WTC11 (cell line): ENCODE measurements around the gene CAPZB. TPM values are rescaled to one million over a fixed set of nuclear protein-coding genes. Genes with fewer than 3 reads are reported as not detected.

Experiments used
- CBFB ChIP-seq: sonication (generic); formaldehyde crosslinking; IDR thresholded peaks from 2 replicates; pipeline ENCODE4 v1.8.1; 2022; ENCODE audit warnings: mild to moderate bottlenecking, low read depth, missing genetic modification reagents
- CREM ChIP-seq: sonication (generic); formaldehyde crosslinking; IDR thresholded peaks from 2 replicates; pipeline ENCODE4 v1.8.1; 2022; ENCODE audit warnings: mild to moderate bottlenecking, missing genetic modification reagents, moderate library complexity
- ELF4 ChIP-seq: sonication (generic); formaldehyde crosslinking; IDR thresholded peaks from 2 replicates; pipeline ENCODE4 v1.8.1; 2022; ENCODE audit warnings: low read depth, mild to moderate bottlenecking, moderate library complexity, missing genetic modification reagents
- ESRRA ChIP-seq: sonication (generic); formaldehyde crosslinking; IDR thresholded peaks from 2 replicates; pipeline ENCODE4 v1.8.1; 2022; ENCODE audit warnings: mild to moderate bottlenecking, missing genetic modification reagents, borderline replicate concordance
- FOXP1 ChIP-seq: sonication (generic); formaldehyde crosslinking; IDR thresholded peaks from 2 replicates; pipeline ENCODE4 v1.8.0; 2022; ENCODE audit warnings: missing genetic modification reagents, mild to moderate bottlenecking, moderate library complexity, borderline replicate concordance
- GTF2I ChIP-seq: fragments of 250-450 bp; sonication (Bioruptor Pico); conservative IDR thresholded peaks from 2 replicates; pipeline ENCODE4 v1.4.0; 2021; ENCODE audit warnings: mild to moderate bottlenecking
- NFATC4 ChIP-seq: fragments of 250-450 bp; sonication (Bioruptor Pico); IDR thresholded peaks from 2 replicates; pipeline ENCODE4 v1.9.0; 2021; ENCODE audit warnings: mild to moderate bottlenecking
- NFE2L1 ChIP-seq: sonication (generic); formaldehyde crosslinking; IDR thresholded peaks from 2 replicates; pipeline ENCODE4 v1.8.1; 2023; ENCODE audit warnings: missing genetic modification reagents
- RORB ChIP-seq: fragments of 250-450 bp; sonication (Bioruptor Pico); IDR thresholded peaks from 2 replicates; pipeline ENCODE4 v1.9.0; 2021; ENCODE audit warnings: mild to moderate bottlenecking
- SP1 ChIP-seq: sonication (generic); formaldehyde crosslinking; conservative IDR thresholded peaks from 2 replicates; pipeline ENCODE4 v1.8.1; 2022; ENCODE audit warnings: missing genetic modification reagents
- TEAD1 ChIP-seq: sonication (generic); formaldehyde crosslinking; IDR thresholded peaks from 2 replicates; pipeline ENCODE4 v1.8.0; 2022; ENCODE audit warnings: mild to moderate bottlenecking, missing genetic modification reagents
- TP53 ChIP-seq: sonication (generic); formaldehyde crosslinking; IDR thresholded peaks from 2 replicates; pipeline ENCODE4 v1.8.1; 2023; ENCODE audit warnings: mild to moderate bottlenecking, missing genetic modification reagents
- ZNF317 ChIP-seq: sonication (generic); formaldehyde crosslinking; IDR thresholded peaks from 2 replicates; pipeline ENCODE4 v1.8.1; 2023; ENCODE audit warnings: low read depth, mild to moderate bottlenecking, moderate library complexity, missing genetic modification reagents, borderline replicate concordance
- ZNF423 ChIP-seq: fragments of 250-450 bp; sonication (Bioruptor Pico); IDR thresholded peaks from 2 replicates; pipeline ENCODE4 v2.1.2; 2022; ENCODE audit warnings: mild to moderate bottlenecking, moderate library complexity
- ZNF671 ChIP-seq: fragments of 250-450 bp; sonication (Bioruptor Pico); IDR thresholded peaks from 2 replicates; pipeline ENCODE4 v1.8.0; 2021; ENCODE audit warnings: mild to moderate bottlenecking
- total RNA-seq: library from RNA; stranded (reverse); gene quantifications from 3 replicates; pipeline ENCODE4 v1.2.3, GENCODE V29; 2021
- TF ChIP-seq, protein P1 (sequence below): sonication (generic); formaldehyde crosslinking; IDR thresholded peaks from 2 replicates; pipeline ENCODE4 v1.8.1; 2023; ENCODE audit warnings: mild to moderate bottlenecking, moderate library complexity, missing genetic modification reagents
- TF ChIP-seq, protein P2 (sequence below): sonication (generic); formaldehyde crosslinking; IDR thresholded peaks from 2 replicates; pipeline ENCODE4 v1.8.0; 2023; ENCODE audit warnings: mild to moderate bottlenecking, missing genetic modification reagents
- TF ChIP-seq, protein P3 (sequence below): fragments of 250-450 bp; sonication (Bioruptor Pico); IDR thresholded peaks from 2 replicates; pipeline ENCODE4 v1.9.0; 2021; ENCODE audit warnings: mild to moderate bottlenecking, borderline replicate concordance
- TF ChIP-seq, protein P4 (sequence below): sonication (generic); formaldehyde crosslinking; IDR thresholded peaks from 2 replicates; pipeline ENCODE4 v1.8.0; 2022; ENCODE audit warnings: mild to moderate bottlenecking, missing genetic modification reagents
- TF ChIP-seq, protein P5 (sequence below): sonication (generic); formaldehyde crosslinking; IDR thresholded peaks from 2 replicates; pipeline ENCODE4 v1.8.0; 2023; ENCODE audit warnings: missing genetic modification reagents, mild to moderate bottlenecking, borderline replicate concordance
- TF ChIP-seq, protein P6 (sequence below): fragments of 250-450 bp; sonication (Bioruptor Pico); conservative IDR thresholded peaks from 2 replicates; pipeline ENCODE4 v1.9.0; 2021; ENCODE audit warnings: mild to moderate bottlenecking

CAPZB gene
- total RNA-seq, 1 experiment from 2014 or later = 348 TPM

DNA sequence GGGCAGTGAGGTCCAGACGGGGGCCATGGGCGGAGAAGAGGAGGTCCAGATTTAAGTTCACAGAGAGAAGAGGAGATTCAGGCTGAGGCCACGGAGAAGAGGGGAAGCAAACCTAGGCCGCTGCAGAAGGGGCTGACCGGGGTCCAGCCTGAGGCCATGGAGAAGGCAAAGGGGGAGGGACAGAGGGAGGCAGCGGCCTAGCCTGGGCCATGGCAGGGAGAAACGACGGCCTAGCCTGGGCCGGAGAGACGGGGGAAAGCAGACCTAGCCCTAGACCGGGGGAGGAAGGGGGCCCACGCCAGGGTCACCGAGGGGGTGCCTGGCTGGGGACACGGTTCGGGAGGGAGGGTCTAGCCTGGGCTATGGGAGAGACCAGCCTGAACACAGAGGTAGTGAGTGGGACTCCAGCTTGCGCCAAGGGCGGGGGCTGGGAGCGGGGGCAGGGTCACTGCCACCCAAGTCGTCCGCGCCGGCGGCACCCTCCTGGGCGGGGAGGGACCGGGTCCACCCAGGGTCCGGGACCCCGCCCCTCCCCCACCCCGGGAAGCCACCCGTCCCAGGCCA, 459 bp downstream of the CAPZB start (continued):
- TF ChIP-seq, protein P1, sequence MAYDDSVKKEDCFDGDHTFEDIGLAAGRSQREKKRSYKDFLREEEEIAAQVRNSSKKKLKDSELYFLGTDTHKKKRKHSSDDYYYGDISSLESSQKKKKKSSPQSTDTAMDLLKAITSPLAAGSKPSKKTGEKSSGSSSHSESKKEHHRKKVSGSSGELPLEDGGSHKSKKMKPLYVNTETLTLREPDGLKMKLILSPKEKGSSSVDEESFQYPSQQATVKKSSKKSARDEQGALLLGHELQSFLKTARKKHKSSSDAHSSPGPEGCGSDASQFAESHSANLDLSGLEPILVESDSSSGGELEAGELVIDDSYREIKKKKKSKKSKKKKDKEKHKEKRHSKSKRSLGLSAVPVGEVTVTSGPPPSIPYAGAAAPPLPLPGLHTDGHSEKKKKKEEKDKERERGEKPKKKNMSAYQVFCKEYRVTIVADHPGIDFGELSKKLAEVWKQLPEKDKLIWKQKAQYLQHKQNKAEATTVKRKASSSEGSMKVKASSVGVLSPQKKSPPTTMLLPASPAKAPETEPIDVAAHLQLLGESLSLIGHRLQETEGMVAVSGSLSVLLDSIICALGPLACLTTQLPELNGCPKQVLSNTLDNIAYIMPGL (CRISPR knock-in tag) = peak; percentile 32; the same call in 1 of the 2 replicates
- TF ChIP-seq, protein P2, sequence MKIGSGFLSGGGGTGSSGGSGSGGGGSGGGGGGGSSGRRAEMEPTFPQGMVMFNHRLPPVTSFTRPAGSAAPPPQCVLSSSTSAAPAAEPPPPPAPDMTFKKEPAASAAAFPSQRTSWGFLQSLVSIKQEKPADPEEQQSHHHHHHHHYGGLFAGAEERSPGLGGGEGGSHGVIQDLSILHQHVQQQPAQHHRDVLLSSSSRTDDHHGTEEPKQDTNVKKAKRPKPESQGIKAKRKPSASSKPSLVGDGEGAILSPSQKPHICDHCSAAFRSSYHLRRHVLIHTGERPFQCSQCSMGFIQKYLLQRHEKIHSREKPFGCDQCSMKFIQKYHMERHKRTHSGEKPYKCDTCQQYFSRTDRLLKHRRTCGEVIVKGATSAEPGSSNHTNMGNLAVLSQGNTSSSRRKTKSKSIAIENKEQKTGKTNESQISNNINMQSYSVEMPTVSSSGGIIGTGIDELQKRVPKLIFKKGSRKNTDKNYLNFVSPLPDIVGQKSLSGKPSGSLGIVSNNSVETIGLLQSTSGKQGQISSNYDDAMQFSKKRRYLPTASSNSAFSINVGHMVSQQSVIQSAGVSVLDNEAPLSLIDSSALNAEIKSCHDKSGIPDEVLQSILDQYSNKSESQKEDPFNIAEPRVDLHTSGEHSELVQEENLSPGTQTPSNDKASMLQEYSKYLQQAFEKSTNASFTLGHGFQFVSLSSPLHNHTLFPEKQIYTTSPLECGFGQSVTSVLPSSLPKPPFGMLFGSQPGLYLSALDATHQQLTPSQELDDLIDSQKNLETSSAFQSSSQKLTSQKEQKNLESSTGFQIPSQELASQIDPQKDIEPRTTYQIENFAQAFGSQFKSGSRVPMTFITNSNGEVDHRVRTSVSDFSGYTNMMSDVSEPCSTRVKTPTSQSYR (CRISPR knock-in tag) = peak; percentile 74; the same call in 1 of the 2 replicates
- TF ChIP-seq NFE2L1 (no peak), ELF4 (no peak), FOXP1 (CRISPR knock-in tag) (peak; percentile 6), ZNF317 (CRISPR knock-in tag) (0 out of 2 replicates have a peak, but pooled peaks have one; percentile 21), NFATC4 (no peak), CREM (CRISPR knock-in tag) (no peak), ZNF671 (no peak), SP1 (no peak), ZNF423 (CRISPR knock-in tag) (no peak), GTF2I (CRISPR knock-in tag) (no peak), RORB (CRISPR knock-in tag) (no peak), ESRRA (CRISPR knock-in tag) (no peak), CBFB (no peak), TEAD1 (CRISPR knock-in tag) (no peak), TP53 (no peak)
- TF ChIP-seq, protein P3, sequence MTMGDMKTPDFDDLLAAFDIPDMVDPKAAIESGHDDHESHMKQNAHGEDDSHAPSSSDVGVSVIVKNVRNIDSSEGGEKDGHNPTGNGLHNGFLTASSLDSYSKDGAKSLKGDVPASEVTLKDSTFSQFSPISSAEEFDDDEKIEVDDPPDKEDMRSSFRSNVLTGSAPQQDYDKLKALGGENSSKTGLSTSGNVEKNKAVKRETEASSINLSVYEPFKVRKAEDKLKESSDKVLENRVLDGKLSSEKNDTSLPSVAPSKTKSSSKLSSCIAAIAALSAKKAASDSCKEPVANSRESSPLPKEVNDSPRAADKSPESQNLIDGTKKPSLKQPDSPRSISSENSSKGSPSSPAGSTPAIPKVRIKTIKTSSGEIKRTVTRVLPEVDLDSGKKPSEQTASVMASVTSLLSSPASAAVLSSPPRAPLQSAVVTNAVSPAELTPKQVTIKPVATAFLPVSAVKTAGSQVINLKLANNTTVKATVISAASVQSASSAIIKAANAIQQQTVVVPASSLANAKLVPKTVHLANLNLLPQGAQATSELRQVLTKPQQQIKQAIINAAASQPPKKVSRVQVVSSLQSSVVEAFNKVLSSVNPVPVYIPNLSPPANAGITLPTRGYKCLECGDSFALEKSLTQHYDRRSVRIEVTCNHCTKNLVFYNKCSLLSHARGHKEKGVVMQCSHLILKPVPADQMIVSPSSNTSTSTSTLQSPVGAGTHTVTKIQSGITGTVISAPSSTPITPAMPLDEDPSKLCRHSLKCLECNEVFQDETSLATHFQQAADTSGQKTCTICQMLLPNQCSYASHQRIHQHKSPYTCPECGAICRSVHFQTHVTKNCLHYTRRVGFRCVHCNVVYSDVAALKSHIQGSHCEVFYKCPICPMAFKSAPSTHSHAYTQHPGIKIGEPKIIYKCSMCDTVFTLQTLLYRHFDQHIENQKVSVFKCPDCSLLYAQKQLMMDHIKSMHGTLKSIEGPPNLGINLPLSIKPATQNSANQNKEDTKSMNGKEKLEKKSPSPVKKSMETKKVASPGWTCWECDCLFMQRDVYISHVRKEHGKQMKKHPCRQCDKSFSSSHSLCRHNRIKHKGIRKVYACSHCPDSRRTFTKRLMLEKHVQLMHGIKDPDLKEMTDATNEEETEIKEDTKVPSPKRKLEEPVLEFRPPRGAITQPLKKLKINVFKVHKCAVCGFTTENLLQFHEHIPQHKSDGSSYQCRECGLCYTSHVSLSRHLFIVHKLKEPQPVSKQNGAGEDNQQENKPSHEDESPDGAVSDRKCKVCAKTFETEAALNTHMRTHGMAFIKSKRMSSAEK (CRISPR knock-in tag) = no peak
- TF ChIP-seq, protein P4, sequence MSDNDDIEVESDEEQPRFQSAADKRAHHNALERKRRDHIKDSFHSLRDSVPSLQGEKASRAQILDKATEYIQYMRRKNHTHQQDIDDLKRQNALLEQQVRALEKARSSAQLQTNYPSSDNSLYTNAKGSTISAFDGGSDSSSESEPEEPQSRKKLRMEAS (CRISPR knock-in tag) = no peak
- TF ChIP-seq, protein P5, sequence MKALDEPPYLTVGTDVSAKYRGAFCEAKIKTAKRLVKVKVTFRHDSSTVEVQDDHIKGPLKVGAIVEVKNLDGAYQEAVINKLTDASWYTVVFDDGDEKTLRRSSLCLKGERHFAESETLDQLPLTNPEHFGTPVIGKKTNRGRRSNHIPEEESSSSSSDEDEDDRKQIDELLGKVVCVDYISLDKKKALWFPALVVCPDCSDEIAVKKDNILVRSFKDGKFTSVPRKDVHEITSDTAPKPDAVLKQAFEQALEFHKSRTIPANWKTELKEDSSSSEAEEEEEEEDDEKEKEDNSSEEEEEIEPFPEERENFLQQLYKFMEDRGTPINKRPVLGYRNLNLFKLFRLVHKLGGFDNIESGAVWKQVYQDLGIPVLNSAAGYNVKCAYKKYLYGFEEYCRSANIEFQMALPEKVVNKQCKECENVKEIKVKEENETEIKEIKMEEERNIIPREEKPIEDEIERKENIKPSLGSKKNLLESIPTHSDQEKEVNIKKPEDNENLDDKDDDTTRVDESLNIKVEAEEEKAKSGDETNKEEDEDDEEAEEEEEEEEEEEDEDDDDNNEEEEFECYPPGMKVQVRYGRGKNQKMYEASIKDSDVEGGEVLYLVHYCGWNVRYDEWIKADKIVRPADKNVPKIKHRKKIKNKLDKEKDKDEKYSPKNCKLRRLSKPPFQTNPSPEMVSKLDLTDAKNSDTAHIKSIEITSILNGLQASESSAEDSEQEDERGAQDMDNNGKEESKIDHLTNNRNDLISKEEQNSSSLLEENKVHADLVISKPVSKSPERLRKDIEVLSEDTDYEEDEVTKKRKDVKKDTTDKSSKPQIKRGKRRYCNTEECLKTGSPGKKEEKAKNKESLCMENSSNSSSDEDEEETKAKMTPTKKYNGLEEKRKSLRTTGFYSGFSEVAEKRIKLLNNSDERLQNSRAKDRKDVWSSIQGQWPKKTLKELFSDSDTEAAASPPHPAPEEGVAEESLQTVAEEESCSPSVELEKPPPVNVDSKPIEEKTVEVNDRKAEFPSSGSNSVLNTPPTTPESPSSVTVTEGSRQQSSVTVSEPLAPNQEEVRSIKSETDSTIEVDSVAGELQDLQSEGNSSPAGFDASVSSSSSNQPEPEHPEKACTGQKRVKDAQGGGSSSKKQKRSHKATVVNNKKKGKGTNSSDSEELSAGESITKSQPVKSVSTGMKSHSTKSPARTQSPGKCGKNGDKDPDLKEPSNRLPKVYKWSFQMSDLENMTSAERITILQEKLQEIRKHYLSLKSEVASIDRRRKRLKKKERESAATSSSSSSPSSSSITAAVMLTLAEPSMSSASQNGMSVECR = 0 out of 2 replicates have a peak, but pooled peaks have one; percentile 30
- TF ChIP-seq, protein P6, sequence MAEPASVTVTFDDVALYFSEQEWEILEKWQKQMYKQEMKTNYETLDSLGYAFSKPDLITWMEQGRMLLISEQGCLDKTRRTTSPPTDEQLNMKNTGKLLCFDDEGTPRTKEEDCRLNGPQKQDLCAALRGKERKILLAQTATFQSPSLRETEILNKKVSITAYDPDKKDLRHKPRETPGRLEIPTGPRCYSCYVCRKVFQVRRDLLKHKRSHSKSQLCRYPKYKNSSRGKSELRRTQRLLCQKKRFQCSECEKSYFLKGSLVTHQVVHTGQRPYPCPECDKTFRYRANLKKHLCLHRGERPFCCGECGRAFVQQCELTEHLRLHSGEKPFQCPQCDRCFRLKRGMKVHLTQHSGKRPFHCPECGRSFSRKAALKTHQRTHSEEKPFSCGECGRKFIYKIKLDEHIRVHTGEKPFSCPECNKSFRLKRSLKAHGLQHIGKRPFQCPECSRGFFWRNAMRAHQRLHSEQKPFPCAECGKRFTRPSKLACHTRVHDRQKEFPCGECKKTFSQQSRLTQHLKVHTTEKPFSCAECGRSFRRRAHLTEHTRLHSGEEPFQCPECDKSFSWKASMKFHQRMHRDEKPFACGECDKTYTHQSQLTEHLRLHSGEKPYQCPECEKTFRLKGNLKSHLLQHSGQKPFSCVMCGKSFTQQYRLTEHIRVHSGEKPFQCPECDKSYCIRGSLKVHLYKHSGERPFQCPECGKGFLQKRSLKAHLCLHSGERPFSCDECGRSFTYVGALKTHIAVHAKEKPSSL (CRISPR knock-in tag) = no peak
